Left ventricle myocardium inferior (tissue), 1 donor: ENCODE results near the gene SNX13. TPM values are rescaled to one million over a fixed set of nuclear protein-coding genes. Genes with fewer than 3 reads are reported as not detected.
A peak's percentile ranks its signal among the peaks of the same experiment; 100 is the strongest.

Experiments used
- DNase-seq: peaks from one replicate; pipeline ENCODE4 v3.0.0-alpha.2; 2020
- H3K27ac ChIP-seq: fragments of 200-600 bp; replicated peaks from 2 replicates; pipeline ENCODE4 v1.8.0; 2021
- H3K27me3 ChIP-seq: fragments of 200-600 bp; 2 replicates; pipeline ENCODE4 v1.8.0; 2021; ENCODE audit warnings: low read depth
- H3K36me3 ChIP-seq: fragments of 200-600 bp; 2 replicates; pipeline ENCODE4 v1.8.0; 2021
- H3K4me1 ChIP-seq: fragments of 200-600 bp; 2 replicates; pipeline ENCODE4 v1.8.0; 2021
- H3K4me3 ChIP-seq: fragments of 200-600 bp; 2 replicates; pipeline ENCODE4 v1.8.0; 2021; ENCODE audit warnings: mild to moderate bottlenecking, moderate library complexity
- H3K9me3 ChIP-seq: fragments of 200-600 bp; replicated peaks from 2 replicates; pipeline ENCODE4 v1.8.0; 2021
- CTCF ChIP-seq: fragments of 200-600 bp; IDR thresholded peaks from 2 replicates; pipeline ENCODE4 v1.8.0; 2021; ENCODE audit warnings: antibody characterized with exemption, mild to moderate bottlenecking, borderline replicate concordance
- intact Hi-C: fragments of 100-400 bp; cut with micrococcal nuclease; formaldehyde crosslinking; loops from one replicate; pipeline ENCODE4 v1.11.0; 2022
- total RNA-seq: library from RNA; stranded (reverse); fragmentation: NEBNext Ultra II Directional; extraction: Animal tissue kit (Norgen Biotek cat#: 25700); gene quantifications from one replicate; pipeline ENCODE4 v1.2.1, GENCODE V29; 2021
- donor health status: DM: no; HTN: yes; CAD: no; lungs with severe emphysema.

SNX13 gene
- total RNA-seq, 1 donor from 2014 or later: 42.2 TPM

- Histone ChIP-seq H3K4me3 (no peak overlapping the region), H3K27ac (no peak overlapping the region)
Measured at GRCh38 chr7:17770710-17771375, 169.5 kb downstream of the SNX13 start.

GRCh38 chr7:17769918-17770317 is 170.4 kb downstream of the SNX13 start:
- H3K4me3 ChIP-seq: no peak overlapping the region
- no peak overlapping the region for H3K27ac ChIP-seq
- intact Hi-C loops: no loop called here
- peak; percentile 74 for TF ChIP-seq CTCF
- DNase-seq: peak; percentile 28
- H3K9me3 ChIP-seq: no peaks in the 10 kb centered on the region
- H3K27me3 ChIP-seq: no peaks in the 10 kb centered on the region
- H3K36me3 ChIP-seq: no peaks in the 10 kb centered on the region
- peaks cover 31% of the 10 kb centered on the region for H3K4me1 ChIP-seq

More at GRCh38 chr7:17770710-17771375, 169.5 kb downstream of the SNX13 start:
- no peaks in the 10 kb centered on the region for H3K9me3 ChIP-seq
- H3K4me1 ChIP-seq: peaks cover 33% of the 10 kb centered on the region
- no peaks in the 10 kb centered on the region for H3K36me3 ChIP-seq
- no peak for DNase-seq
- H3K27me3 ChIP-seq: no peaks in the 10 kb centered on the region
- TF ChIP-seq CTCF: no peak
- intact Hi-C loops: no loop called here

- peaks cover 18% of the 10 kb centered on the region for H3K9me3 ChIP-seq
- H3K4me3 ChIP-seq: no peak overlapping the region
- no peak overlapping the region for H3K27ac ChIP-seq
- no peak for TF ChIP-seq CTCF
- no peaks in the 10 kb centered on the region for H3K4me1 ChIP-seq
- intact Hi-C loops: no loop called here
- no peak for DNase-seq
- no peaks in the 10 kb centered on the region for H3K27me3 ChIP-seq
- peaks cover 4% of the 10 kb centered on the region for H3K36me3 ChIP-seq
Measured at GRCh38 chr7:17758008-17758407, 182.3 kb downstream of the SNX13 start.

GRCh38 chr7:17746020-17746530 is 194.2 kb downstream of the SNX13 start:
- intact Hi-C loops: no loop called here
- no peak overlapping the region for H3K4me3 ChIP-seq
- no peak for TF ChIP-seq CTCF

GRCh38 chr7:17745610-17746009 is 194.7 kb downstream of the SNX13 start:
- intact Hi-C loops: no loop called here
- TF ChIP-seq CTCF: no peak
- no peak overlapping the region for H3K27ac ChIP-seq

More at GRCh38 chr7:17746020-17746530, 194.2 kb downstream of the SNX13 start:
- H3K9me3 ChIP-seq: no peaks in the 10 kb centered on the region
- no peaks in the 10 kb centered on the region for H3K27me3 ChIP-seq
- no peak for DNase-seq
- H3K36me3 ChIP-seq: no peaks in the 10 kb centered on the region
- no peak overlapping the region for H3K27ac ChIP-seq
- no peaks in the 10 kb centered on the region for H3K4me1 ChIP-seq

More at GRCh38 chr7:17745610-17746009, 194.7 kb downstream of the SNX13 start:
- Histone ChIP-seq H3K36me3 (no peaks in the 10 kb centered on the region), H3K4me1 (no peaks in the 10 kb centered on the region), H3K27me3 (no peaks in the 10 kb centered on the region), H3K4me3 (no peak overlapping the region), H3K9me3 (no peaks in the 10 kb centered on the region)
- DNase-seq: no peak
